Dendritic cell treated with granulocyte-macrophage colony-stimulating factor and Interleukin-4, amounts not matched to agents 40 ng/mL and 50 ng/mL, for 4 days (primary cell): ENCODE measurements around the gene TNRC18.
"Not testable (repeated sequence)": the region's sequence is repeated elsewhere in the genome, so short reads cannot be mapped to it uniquely, and the experiment has no call there.

Experiments
- H3K27ac Mint-ChIP-seq: one replicate; pipeline ENCODE4 v1.8.0; 2022; ENCODE audit warnings: mild to moderate bottlenecking, mixed read lengths
- H3K27me3 Mint-ChIP-seq: one replicate; pipeline ENCODE4 v1.8.0; 2022; ENCODE audit warnings: mild to moderate bottlenecking, mixed read lengths
- H3K36me3 Mint-ChIP-seq: one replicate; pipeline ENCODE4 v1.8.0; 2022; ENCODE audit warnings: low read depth, mixed read lengths
- H3K4me1 Mint-ChIP-seq: one replicate; pipeline ENCODE4 v1.8.0; 2022; ENCODE audit warnings: low read depth, mixed read lengths
- H3K4me3 Mint-ChIP-seq: one replicate; pipeline ENCODE4 v1.8.0; 2022; ENCODE audit warnings: mild to moderate bottlenecking, moderate library complexity, mixed read lengths
- H3K9me3 Mint-ChIP-seq: one replicate; pipeline ENCODE4 v1.8.0; 2022; ENCODE audit warnings: mixed read lengths
- intact Hi-C: fragments of 100-400 bp; cut with micrococcal nuclease; formaldehyde crosslinking; loops from one replicate; pipeline ENCODE4 v1.15.0; 2022

TNRC18 gene, protein sequence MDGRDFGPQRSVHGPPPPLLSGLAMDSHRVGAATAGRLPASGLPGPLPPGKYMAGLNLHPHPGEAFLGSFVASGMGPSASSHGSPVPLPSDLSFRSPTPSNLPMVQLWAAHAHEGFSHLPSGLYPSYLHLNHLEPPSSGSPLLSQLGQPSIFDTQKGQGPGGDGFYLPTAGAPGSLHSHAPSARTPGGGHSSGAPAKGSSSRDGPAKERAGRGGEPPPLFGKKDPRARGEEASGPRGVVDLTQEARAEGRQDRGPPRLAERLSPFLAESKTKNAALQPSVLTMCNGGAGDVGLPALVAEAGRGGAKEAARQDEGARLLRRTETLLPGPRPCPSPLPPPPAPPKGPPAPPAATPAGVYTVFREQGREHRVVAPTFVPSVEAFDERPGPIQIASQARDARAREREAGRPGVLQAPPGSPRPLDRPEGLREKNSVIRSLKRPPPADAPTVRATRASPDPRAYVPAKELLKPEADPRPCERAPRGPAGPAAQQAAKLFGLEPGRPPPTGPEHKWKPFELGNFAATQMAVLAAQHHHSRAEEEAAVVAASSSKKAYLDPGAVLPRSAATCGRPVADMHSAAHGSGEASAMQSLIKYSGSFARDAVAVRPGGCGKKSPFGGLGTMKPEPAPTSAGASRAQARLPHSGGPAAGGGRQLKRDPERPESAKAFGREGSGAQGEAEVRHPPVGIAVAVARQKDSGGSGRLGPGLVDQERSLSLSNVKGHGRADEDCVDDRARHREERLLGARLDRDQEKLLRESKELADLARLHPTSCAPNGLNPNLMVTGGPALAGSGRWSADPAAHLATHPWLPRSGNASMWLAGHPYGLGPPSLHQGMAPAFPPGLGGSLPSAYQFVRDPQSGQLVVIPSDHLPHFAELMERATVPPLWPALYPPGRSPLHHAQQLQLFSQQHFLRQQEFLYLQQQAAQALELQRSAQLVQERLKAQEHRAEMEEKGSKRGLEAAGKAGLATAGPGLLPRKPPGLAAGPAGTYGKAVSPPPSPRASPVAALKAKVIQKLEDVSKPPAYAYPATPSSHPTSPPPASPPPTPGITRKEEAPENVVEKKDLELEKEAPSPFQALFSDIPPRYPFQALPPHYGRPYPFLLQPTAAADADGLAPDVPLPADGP (N-terminal part only)

GRCh38 chr7:5423306-5423975, at the start of gene TNRC18:
TNRC18 (minus strand) TSS chr7:5423834; CDS start chr7:5421246, 2,588 bp downstream.
- Mint-ChIP-seq H3K4me1 (peaks cover 16% of the 10 kb centered on the region), H3K36me3 (peaks cover 93% of the 10 kb centered on the region), H3K9me3 (no peaks in the 10 kb centered on the region), H3K27ac (peak within 1 kb of the TSS; percentile 100), H3K27me3 (no peaks in the 10 kb centered on the region), H3K4me3 (peak within 1 kb of the TSS; percentile 100)
- intact Hi-C loops = no loop called here

- no peaks in the 10 kb centered on the region for H3K27me3 Mint-ChIP-seq
- peaks cover 6% of the 10 kb centered on the region for H3K4me1 Mint-ChIP-seq
- no peak overlapping the region for H3K4me3 Mint-ChIP-seq
- peaks cover 11% of the 10 kb centered on the region for H3K9me3 Mint-ChIP-seq
- peaks cover 12% of the 10 kb centered on the region for H3K36me3 Mint-ChIP-seq
- intact Hi-C loops = no loop called here
- H3K27ac Mint-ChIP-seq = no peak overlapping the region
Observed at GRCh38 chr7:5472432-5473315, 49.0 kb upstream of the TNRC18 start.

- Mint-ChIP-seq H3K9me3 (peaks cover 11% of the 10 kb centered on the region), H3K36me3 (peaks cover 12% of the 10 kb centered on the region)
- H3K27me3 Mint-ChIP-seq, intact Hi-C loops, H3K27ac Mint-ChIP-seq, H3K4me3 Mint-ChIP-seq, H3K4me1 Mint-ChIP-seq: not testable (repeated sequence)
Observed at GRCh38 chr7:5471623-5472022, 48.0 kb upstream of the TNRC18 start.

DNA sequence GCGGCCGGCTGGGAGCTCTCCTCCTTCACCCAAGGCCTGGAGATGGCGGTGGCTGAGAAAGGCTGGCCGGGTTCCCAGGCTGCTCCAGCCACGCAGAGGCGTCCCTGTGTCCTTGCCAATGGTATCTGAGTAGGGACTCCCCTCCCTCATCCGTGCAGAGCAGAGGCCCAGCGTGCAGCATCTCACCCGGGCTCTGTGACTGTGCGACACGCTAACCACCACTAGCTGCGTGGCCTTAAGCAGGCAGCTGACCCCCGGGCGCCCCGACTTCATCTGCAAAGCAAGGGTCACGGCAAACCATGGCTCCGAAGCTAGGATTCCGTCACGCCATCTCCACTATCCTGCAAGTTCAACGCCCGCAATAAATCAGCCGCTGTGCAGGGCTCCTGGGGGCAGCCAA, 47.2 kb upstream of the TNRC18 start:
- Mint-ChIP-seq H3K27me3 (no peaks in the 10 kb centered on the region), H3K27ac (no peak overlapping the region), H3K4me1 (no peaks in the 10 kb centered on the region), H3K4me3 (no peak overlapping the region), H3K9me3 (peaks cover 11% of the 10 kb centered on the region), H3K36me3 (peaks cover 12% of the 10 kb centered on the region)
- intact Hi-C loops = no loop called here

DNA sequence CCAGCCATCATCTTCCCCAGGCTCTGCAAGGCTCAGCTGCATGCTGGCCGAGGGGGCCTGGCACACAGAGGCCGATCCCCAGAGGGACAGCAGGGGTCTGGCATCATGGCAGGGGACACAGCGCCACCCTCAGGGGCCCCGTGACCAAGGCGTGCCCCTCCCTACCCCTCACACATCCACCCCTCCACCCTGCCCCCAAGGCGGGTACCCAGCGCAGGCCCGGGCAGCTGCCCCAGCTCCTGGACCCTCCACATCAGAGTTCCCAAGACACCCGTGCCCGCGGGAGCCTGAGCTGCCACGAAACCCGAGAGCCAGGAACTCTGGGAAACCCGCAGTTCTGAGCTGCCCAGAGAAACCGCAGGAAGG, 46.5 kb upstream of the TNRC18 start:
- Mint-ChIP-seq H3K27me3 (no peaks in the 10 kb centered on the region), H3K27ac (no peak overlapping the region), H3K4me3 (no peak overlapping the region), H3K9me3 (peaks cover 11% of the 10 kb centered on the region), H3K4me1 (no peaks in the 10 kb centered on the region), H3K36me3 (peaks cover 12% of the 10 kb centered on the region)
- intact Hi-C loops = no loop called here

DNA sequence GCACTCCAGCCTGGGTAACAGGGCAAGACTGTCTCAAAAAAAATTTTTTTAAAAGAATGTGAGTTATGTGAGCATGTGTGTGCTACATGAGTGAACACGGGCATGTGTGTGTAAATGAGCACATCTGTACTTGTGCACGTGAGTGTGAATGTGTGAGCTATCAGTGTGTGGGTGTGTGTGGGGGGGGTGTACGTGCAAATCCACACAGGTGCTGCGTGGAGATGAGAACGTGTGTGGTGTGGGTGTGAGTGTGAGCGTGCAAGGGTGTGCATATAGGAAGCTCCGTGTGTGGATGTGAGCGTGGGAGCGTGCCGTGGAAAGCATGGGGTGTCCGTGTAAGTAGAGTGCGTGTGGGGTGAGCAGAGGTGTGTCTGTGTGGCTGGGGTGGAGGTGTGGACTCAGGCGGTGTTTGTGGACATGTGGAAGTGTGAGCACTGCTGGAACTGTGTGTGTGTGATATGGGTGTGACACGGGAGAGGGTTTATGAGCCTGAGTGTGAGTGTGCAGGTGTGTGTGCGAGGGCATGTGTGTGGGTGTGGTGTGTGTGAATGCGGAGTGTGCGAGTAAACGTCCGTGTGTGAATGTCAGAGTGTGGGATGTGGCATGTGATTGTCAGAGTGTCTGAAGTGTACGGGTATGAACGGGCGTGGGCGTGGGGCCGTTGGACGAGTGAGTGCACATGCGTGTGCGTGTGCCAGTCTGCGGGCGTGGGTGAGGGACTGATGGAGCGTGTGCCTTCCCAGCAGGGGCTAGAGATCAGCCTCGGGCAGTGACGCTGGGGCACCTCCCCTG, 45.9 kb upstream of the TNRC18 start:
- intact Hi-C loops = no loop called here
- no peaks in the 10 kb centered on the region for H3K27me3 Mint-ChIP-seq

GRCh38 chr7:5467645-5468044, 44.0 kb upstream of the TNRC18 start:
- intact Hi-C loops = no loop called here
- no peak overlapping the region for H3K27ac Mint-ChIP-seq
- H3K36me3 Mint-ChIP-seq = peaks cover 8% of the 10 kb centered on the region
- H3K4me1 Mint-ChIP-seq = peaks cover under 1% of the 10 kb centered on the region
- no peaks in the 10 kb centered on the region for H3K27me3 Mint-ChIP-seq
- H3K4me3 Mint-ChIP-seq = no peak overlapping the region
- peaks cover 8% of the 10 kb centered on the region for H3K9me3 Mint-ChIP-seq

More for the DNA sequence above, 45.9 kb upstream of the TNRC18 start:
- Mint-ChIP-seq H3K27ac (no peak overlapping the region), H3K9me3 (peaks cover 11% of the 10 kb centered on the region), H3K4me1 (no peaks in the 10 kb centered on the region), H3K4me3 (no peak overlapping the region), H3K36me3 (peaks cover 12% of the 10 kb centered on the region)

DNA sequence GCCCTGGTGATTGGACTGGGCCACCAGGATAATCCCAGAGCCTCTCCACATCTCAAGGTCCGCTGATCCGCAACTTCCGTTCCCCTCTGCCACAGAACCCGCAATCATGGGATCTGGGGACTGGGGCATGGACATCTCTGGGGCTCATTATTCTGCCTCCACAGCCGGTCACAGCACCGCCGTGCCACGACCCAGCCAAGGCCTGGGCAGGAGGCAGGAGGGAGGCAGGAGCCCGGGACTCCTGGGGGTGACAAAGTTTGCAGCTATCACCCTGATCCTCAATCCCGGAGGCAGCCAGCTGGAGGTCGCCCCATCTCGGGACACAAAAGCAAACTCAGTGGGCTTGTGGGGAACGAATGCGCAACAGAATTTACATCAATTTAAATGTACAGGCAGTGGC, 42.9 kb upstream of the TNRC18 start:
- Mint-ChIP-seq H3K4me3 (no peak overlapping the region), H3K27ac (no peak overlapping the region), H3K36me3 (no peaks in the 10 kb centered on the region), H3K9me3 (no peaks in the 10 kb centered on the region), H3K27me3 (peaks cover 4% of the 10 kb centered on the region), H3K4me1 (peaks cover 9% of the 10 kb centered on the region)
- intact Hi-C loops = no loop called here

DNA sequence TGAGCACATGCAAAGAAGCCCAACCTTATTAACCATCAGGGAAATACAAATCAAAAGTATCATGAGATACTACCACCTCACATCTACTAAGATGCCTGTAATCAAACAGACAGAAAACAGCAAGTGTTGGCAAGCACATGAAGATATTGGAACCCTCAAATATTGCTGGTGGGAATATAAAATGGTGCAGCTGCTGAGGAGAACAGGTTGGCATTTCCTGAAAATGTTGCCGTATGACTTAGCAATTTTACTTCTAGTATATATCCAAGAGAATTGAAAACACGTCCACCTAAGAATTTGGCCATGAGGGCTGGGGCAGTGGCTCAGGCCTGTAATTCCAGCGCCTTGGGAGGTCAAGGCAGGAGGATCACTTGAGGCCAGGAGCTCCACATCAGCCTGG, 39.4 kb upstream of the TNRC18 start:
- H3K27ac Mint-ChIP-seq = no peak overlapping the region
- peaks cover 15% of the 10 kb centered on the region for H3K4me1 Mint-ChIP-seq
- intact Hi-C loops = no loop called here
- H3K9me3 Mint-ChIP-seq = no peaks in the 10 kb centered on the region
- H3K4me3 Mint-ChIP-seq = no peak overlapping the region
- peaks cover 7% of the 10 kb centered on the region for H3K27me3 Mint-ChIP-seq
- no peaks in the 10 kb centered on the region for H3K36me3 Mint-ChIP-seq

GRCh38 chr7:5462216-5462615, 38.6 kb upstream of the TNRC18 start:
- H3K27ac Mint-ChIP-seq = no peak overlapping the region
- intact Hi-C loops = no loop called here
- peaks cover 7% of the 10 kb centered on the region for H3K27me3 Mint-ChIP-seq
- H3K9me3 Mint-ChIP-seq = no peaks in the 10 kb centered on the region
- no peaks in the 10 kb centered on the region for H3K36me3 Mint-ChIP-seq
- no peak overlapping the region for H3K4me3 Mint-ChIP-seq
- peaks cover 23% of the 10 kb centered on the region for H3K4me1 Mint-ChIP-seq

GRCh38 chr7:5458921-5459480, 35.4 kb upstream of the TNRC18 start:
- Mint-ChIP-seq H3K4me3 (no peak overlapping the region), H3K36me3 (no peaks in the 10 kb centered on the region), H3K9me3 (no peaks in the 10 kb centered on the region), H3K27me3 (peaks cover 34% of the 10 kb centered on the region), H3K4me1 (peaks cover 34% of the 10 kb centered on the region), H3K27ac (no peak overlapping the region)
- intact Hi-C loops = loop anchor here (10.0 kb wide), 1 partner anchor 94 kb away; no protein-coding TSS in a partner anchor

GRCh38 chr7:5457245-5457735, 33.7 kb upstream of the TNRC18 start:
- peaks cover 40% of the 10 kb centered on the region for H3K27me3 Mint-ChIP-seq
- H3K4me1 Mint-ChIP-seq = peaks cover 30% of the 10 kb centered on the region
- no peak overlapping the region for H3K27ac Mint-ChIP-seq
- H3K4me3 Mint-ChIP-seq = no peak overlapping the region
- intact Hi-C loops = loop anchor here (10.0 kb wide), 1 partner anchor 92 kb away; no protein-coding TSS in a partner anchor
- no peaks in the 10 kb centered on the region for H3K9me3 Mint-ChIP-seq
- H3K36me3 Mint-ChIP-seq = no peaks in the 10 kb centered on the region
